ENCODE data around the gene HBS1L.

HBS1L gene

GRCh38 chr6:135044639-135045038 is 10.0 kb downstream of the HBS1L start:
- TF ChIP-seq POLR2AphosphoS5 (IDR thresholded peaks at IDR 0.05; ENCODE audit: low read depth): no peak
- no peak for TF ChIP-seq CTCF (IDR thresholded peaks at IDR 0.05; ENCODE audit: insufficient read depth, low read length)
- TF ChIP-seq GABPA (IDR thresholded peaks at IDR 0.05; ENCODE audit: low read depth): no peak
- TF ChIP-seq REST (IDR thresholded peaks at IDR 0.05; ENCODE audit: insufficient replicate concordance, low read depth): no peak
- no peak for TF ChIP-seq SPI1 (IDR thresholded peaks at IDR 0.05; ENCODE audit: borderline replicate concordance, low read depth)
- DNase-seq (ENCODE audit: low read depth in 1 of 2, low spot score in 1 of 2): no peak
- Histone ChIP-seq H3K4me3 (replicated peaks; ENCODE audit: insufficient read depth, low read length) (no peak overlapping the region), H3K27ac (replicated peaks) (no peak overlapping the region), H3K27me3 (ENCODE audit: insufficient read depth, poor library complexity, severe bottlenecking) (no peaks in the 10 kb centered on the region)

- no peak overlapping the region for H3K27ac ChIP-seq (replicated peaks)
- no peak overlapping the region for H3K4me3 ChIP-seq (replicated peaks; ENCODE audit: insufficient read depth, low read length)
- TF ChIP-seq CTCF (IDR thresholded peaks at IDR 0.05; ENCODE audit: insufficient read depth, low read length): no peak
- no peak for TF ChIP-seq POLR2AphosphoS5 (IDR thresholded peaks at IDR 0.05; ENCODE audit: low read depth)
- TF ChIP-seq GABPA (IDR thresholded peaks at IDR 0.05; ENCODE audit: low read depth): no peak
- H3K27me3 ChIP-seq (ENCODE audit: insufficient read depth, poor library complexity, severe bottlenecking): no peaks in the 10 kb centered on the region
- no peak for DNase-seq (ENCODE audit: low read depth in 1 of 2, low spot score in 1 of 2)
Measured at GRCh38 chr6:135043846-135044245, 10.8 kb downstream of the HBS1L start.

GRCh38 chr6:135043364-135043763 is 11.3 kb downstream of the HBS1L start:
- H3K4me3 ChIP-seq (replicated peaks; ENCODE audit: insufficient read depth, low read length): no peak overlapping the region
- TF ChIP-seq SPI1 (IDR thresholded peaks at IDR 0.05; ENCODE audit: borderline replicate concordance, low read depth) (no peak), GABPA (IDR thresholded peaks at IDR 0.05; ENCODE audit: low read depth) (no peak), POLR2AphosphoS5 (IDR thresholded peaks at IDR 0.05; ENCODE audit: low read depth) (no peak), CTCF (IDR thresholded peaks at IDR 0.05; ENCODE audit: insufficient read depth, low read length) (no peak)
- no peaks in the 10 kb centered on the region for H3K27me3 ChIP-seq (ENCODE audit: insufficient read depth, poor library complexity, severe bottlenecking)
- no peak overlapping the region for H3K27ac ChIP-seq (replicated peaks)
- no peak for DNase-seq (ENCODE audit: low read depth in 1 of 2, low spot score in 1 of 2)

- H3K4me3 ChIP-seq (replicated peaks; ENCODE audit: insufficient read depth, low read length): no peak overlapping the region
- no peak for DNase-seq (ENCODE audit: low read depth in 1 of 2, low spot score in 1 of 2)
- TF ChIP-seq SPI1 (IDR thresholded peaks at IDR 0.05; ENCODE audit: borderline replicate concordance, low read depth): no peak
- no peak for TF ChIP-seq GABPA (IDR thresholded peaks at IDR 0.05; ENCODE audit: low read depth)
- no peak for TF ChIP-seq POLR2AphosphoS5 (IDR thresholded peaks at IDR 0.05; ENCODE audit: low read depth)
- no peak for TF ChIP-seq REST (IDR thresholded peaks at IDR 0.05; ENCODE audit: insufficient replicate concordance, low read depth)
- no peak for TF ChIP-seq CTCF (IDR thresholded peaks at IDR 0.05; ENCODE audit: insufficient read depth, low read length)
- H3K27me3 ChIP-seq (ENCODE audit: insufficient read depth, poor library complexity, severe bottlenecking): no peaks in the 10 kb centered on the region
- no peak overlapping the region for H3K27ac ChIP-seq (replicated peaks)
Measured at GRCh38 chr6:135038335-135038734, 16.3 kb downstream of the HBS1L start.

All from HL-60 (cell line).